Measurements from ENCODE around the gene CNTN5. TPM values are rescaled to one million over a fixed set of nuclear protein-coding genes. Genes with fewer than 3 reads are reported as not detected.

CNTN5 gene
- total and polyA plus RNA-seq, 2 experiments from 2014 or later, result not detected

DNA sequence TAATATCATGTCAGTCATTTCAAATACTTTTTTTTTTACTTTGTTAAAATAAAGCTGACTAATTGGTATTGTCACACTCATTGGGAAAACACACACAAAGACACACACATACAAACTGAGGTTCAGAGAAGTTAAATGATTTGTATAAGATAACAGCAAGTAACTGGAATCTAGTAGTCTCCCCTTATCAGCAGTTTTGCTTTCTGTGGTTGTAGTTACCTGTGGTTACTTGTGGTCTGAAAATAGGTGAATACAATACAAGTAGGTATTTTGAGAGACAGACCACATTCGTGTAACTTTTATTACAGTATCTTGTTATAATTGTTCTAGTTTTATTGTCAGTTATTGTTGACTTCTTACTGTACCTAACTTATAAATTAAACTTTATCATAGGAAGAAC is 610.9 kb downstream of the CNTN5 start:
- no peaks in the 10 kb centered on the region for H3K4me1 ChIP-seq (ENCODE audit: insufficient read depth)
- H3F3A ChIP-seq (ENCODE audit: insufficient read depth), result no peaks in the 10 kb centered on the region
- no peak overlapping the region for H2AFZ ChIP-seq
- no peak overlapping the region for H3K4me2 ChIP-seq (ENCODE audit: unreplicated experiment)
- no peaks in the 10 kb centered on the region for H3K9me2 ChIP-seq (ENCODE audit: insufficient read depth)
- no peak overlapping the region for H3K9ac ChIP-seq
- DNase-seq, result no peak
- no peaks in the 10 kb centered on the region for H4K20me1 ChIP-seq (ENCODE audit: insufficient read depth)
- H3K4me3 ChIP-seq, result no peak overlapping the region
- TF ChIP-seq EZH2 (IDR thresholded peaks at IDR 0.05; ENCODE audit: insufficient read depth, poor library complexity, severe bottlenecking) (no peak), EZH2phosphoT487 (IDR thresholded peaks at IDR 0.05; ENCODE audit: insufficient read depth, low read depth) (no peak)
- no peaks in the 10 kb centered on the region for H3K27me3 ChIP-seq (replicated peaks; ENCODE audit: insufficient read depth)
- in situ Hi-C loops (cut with MboI), result no loop called here
- H3K9me3 ChIP-seq (ENCODE audit: low read depth), result no peaks in the 10 kb centered on the region
- H3K79me2 ChIP-seq (ENCODE audit: insufficient read depth), result no peaks in the 10 kb centered on the region
- no peaks in the 10 kb centered on the region for H3K36me3 ChIP-seq (ENCODE audit: low read depth)
- H3K27ac ChIP-seq, result no peak overlapping the region
- WGBS, 2 experiments (ENCODE audit: low coverage in 1 of 2, low lambda C conversion rate in 2 of 2, missing lambda C conversion rate in 2 of 2), result 2 to 4% methylated on average over 1 of the region's 1 CpG

DNA sequence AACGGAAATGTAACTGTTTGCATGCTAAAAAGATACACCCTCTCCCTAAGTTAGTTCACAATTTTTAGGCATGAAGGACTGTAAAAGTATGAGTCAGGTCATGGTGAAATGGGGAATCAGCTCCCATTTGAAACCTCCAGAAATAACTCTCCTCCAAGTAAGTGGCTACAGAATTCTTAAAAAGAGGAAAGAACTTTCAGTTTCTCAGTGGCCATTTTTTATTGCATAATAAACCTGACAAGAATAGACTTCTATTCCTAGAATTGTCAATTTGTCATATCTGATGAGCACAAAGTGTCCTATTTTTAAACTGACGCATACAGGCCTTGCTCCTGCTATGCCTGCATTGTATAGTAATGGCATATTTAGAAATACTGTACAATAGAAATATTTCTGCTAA is 612.2 kb downstream of the CNTN5 start:
- Histone ChIP-seq H3K36me3 (ENCODE audit: low read depth) (no peaks in the 10 kb centered on the region), H2AFZ (no peak overlapping the region), H3K9ac (no peak overlapping the region), H3K9me2 (ENCODE audit: insufficient read depth) (no peaks in the 10 kb centered on the region), H3K9me3 (ENCODE audit: low read depth) (no peaks in the 10 kb centered on the region), H3K4me3 (no peak overlapping the region), H4K20me1 (ENCODE audit: insufficient read depth) (no peaks in the 10 kb centered on the region), H3K4me1 (ENCODE audit: insufficient read depth) (no peaks in the 10 kb centered on the region), H3K4me2 (ENCODE audit: unreplicated experiment) (no peak overlapping the region), H3K27me3 (replicated peaks; ENCODE audit: insufficient read depth) (no peaks in the 10 kb centered on the region), H3F3A (ENCODE audit: insufficient read depth) (no peaks in the 10 kb centered on the region), H3K27ac (no peak overlapping the region), H3K79me2 (ENCODE audit: insufficient read depth) (no peaks in the 10 kb centered on the region)
- in situ Hi-C loops (cut with MboI), result no loop called here
- TF ChIP-seq EZH2phosphoT487 (IDR thresholded peaks at IDR 0.05; ENCODE audit: insufficient read depth, low read depth) (no peak), EZH2 (IDR thresholded peaks at IDR 0.05; ENCODE audit: insufficient read depth, poor library complexity, severe bottlenecking) (no peak)
- DNase-seq, result no peak
- WGBS, 2 experiments (ENCODE audit: low coverage in 1 of 2, low lambda C conversion rate in 2 of 2, missing lambda C conversion rate in 2 of 2), result 2% methylated on average over 2 of the region's 2 CpGs

DNA sequence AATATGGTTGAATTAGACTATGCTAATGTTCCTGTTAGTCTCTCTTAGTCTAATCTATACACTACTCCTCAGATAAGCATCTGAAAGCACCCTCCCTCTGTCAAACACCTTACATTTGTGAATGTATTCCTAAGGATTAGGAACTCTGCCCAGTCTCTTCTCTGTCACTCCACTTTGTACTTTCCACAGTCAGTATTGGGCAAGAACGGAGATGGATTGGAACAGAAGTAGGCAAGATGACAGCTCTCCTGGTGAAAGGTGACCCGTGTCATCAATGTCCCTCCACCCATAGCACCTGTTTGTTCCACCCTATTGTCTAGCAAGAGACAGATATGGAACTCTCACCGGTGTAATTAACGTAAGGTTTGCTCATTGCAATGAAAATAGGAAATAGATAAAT is 613.8 kb downstream of the CNTN5 start:
- no peaks in the 10 kb centered on the region for H3K27me3 ChIP-seq (replicated peaks; ENCODE audit: insufficient read depth)
- H3K9me2 ChIP-seq (ENCODE audit: insufficient read depth), result no peaks in the 10 kb centered on the region
- H4K20me1 ChIP-seq (ENCODE audit: insufficient read depth), result no peaks in the 10 kb centered on the region
- no peak overlapping the region for H3K9ac ChIP-seq
- no peaks in the 10 kb centered on the region for H3K9me3 ChIP-seq (ENCODE audit: low read depth)
- no peaks in the 10 kb centered on the region for H3K79me2 ChIP-seq (ENCODE audit: insufficient read depth)
- H3F3A ChIP-seq (ENCODE audit: insufficient read depth), result no peaks in the 10 kb centered on the region
- no peak overlapping the region for H3K27ac ChIP-seq
- no peak for DNase-seq
- WGBS, 2 experiments (ENCODE audit: low coverage in 1 of 2, low lambda C conversion rate in 2 of 2, missing lambda C conversion rate in 2 of 2), result 37 to 39% methylated on average over 4 of the region's 4 CpGs
- H3K4me1 ChIP-seq (ENCODE audit: insufficient read depth), result no peaks in the 10 kb centered on the region
- H3K36me3 ChIP-seq (ENCODE audit: low read depth), result no peaks in the 10 kb centered on the region
- in situ Hi-C loops (cut with MboI), result no loop called here
- H2AFZ ChIP-seq, result no peak overlapping the region
- TF ChIP-seq EZH2phosphoT487 (IDR thresholded peaks at IDR 0.05; ENCODE audit: insufficient read depth, low read depth) (no peak), EZH2 (IDR thresholded peaks at IDR 0.05; ENCODE audit: insufficient read depth, poor library complexity, severe bottlenecking) (no peak)
- no peak overlapping the region for H3K4me2 ChIP-seq (ENCODE audit: unreplicated experiment)
- no peak overlapping the region for H3K4me3 ChIP-seq

DNA sequence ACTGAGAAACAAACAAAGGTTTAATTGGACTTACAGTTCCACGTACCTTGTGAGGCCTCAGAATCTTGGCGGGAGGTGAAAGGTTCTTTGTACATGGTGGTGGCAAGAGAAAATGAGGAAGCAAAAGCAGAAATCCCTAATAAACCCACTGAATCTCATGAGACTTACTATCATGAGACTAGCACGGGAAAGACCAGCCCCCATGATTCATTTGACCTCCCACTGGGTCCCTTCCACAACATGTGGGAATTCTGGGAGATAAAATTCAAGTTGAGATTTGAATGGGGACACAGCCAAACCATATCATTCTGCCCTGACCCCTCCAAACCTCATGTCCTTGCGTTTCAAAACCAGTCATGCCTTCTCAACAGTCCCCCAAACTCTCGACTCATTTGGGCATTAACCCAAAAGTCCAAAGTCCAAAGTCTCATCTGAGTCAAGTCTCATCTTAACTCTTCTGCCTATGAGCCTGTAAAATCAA is 617.4 kb downstream of the CNTN5 start:
- H4K20me1 ChIP-seq (ENCODE audit: insufficient read depth), result no peaks in the 10 kb centered on the region
- no peaks in the 10 kb centered on the region for H3F3A ChIP-seq (ENCODE audit: insufficient read depth)
- 18 to 21% methylated on average over 5 of the region's 5 CpGs for WGBS, 2 experiments (ENCODE audit: low coverage in 1 of 2, low lambda C conversion rate in 2 of 2, missing lambda C conversion rate in 2 of 2)
- no peaks in the 10 kb centered on the region for H3K36me3 ChIP-seq (ENCODE audit: low read depth)
- H3K4me1 ChIP-seq (ENCODE audit: insufficient read depth), result no peaks in the 10 kb centered on the region
- TF ChIP-seq EZH2phosphoT487 (IDR thresholded peaks at IDR 0.05; ENCODE audit: insufficient read depth, low read depth), result no peak
- no peak for TF ChIP-seq EZH2 (IDR thresholded peaks at IDR 0.05; ENCODE audit: insufficient read depth, poor library complexity, severe bottlenecking)
- H3K27me3 ChIP-seq (replicated peaks; ENCODE audit: insufficient read depth), result no peaks in the 10 kb centered on the region
- no peaks in the 10 kb centered on the region for H3K79me2 ChIP-seq (ENCODE audit: insufficient read depth)
- H3K27ac ChIP-seq, result no peak overlapping the region
- H3K9ac ChIP-seq, result no peak overlapping the region
- H3K4me3 ChIP-seq, result no peak overlapping the region
- no peaks in the 10 kb centered on the region for H3K9me2 ChIP-seq (ENCODE audit: insufficient read depth)
- H3K4me2 ChIP-seq (ENCODE audit: unreplicated experiment), result no peak overlapping the region
- no peaks in the 10 kb centered on the region for H3K9me3 ChIP-seq (ENCODE audit: low read depth)
- in situ Hi-C loops (cut with MboI), result no loop called here
- no peak for DNase-seq
- H2AFZ ChIP-seq, result no peak overlapping the region

DNA sequence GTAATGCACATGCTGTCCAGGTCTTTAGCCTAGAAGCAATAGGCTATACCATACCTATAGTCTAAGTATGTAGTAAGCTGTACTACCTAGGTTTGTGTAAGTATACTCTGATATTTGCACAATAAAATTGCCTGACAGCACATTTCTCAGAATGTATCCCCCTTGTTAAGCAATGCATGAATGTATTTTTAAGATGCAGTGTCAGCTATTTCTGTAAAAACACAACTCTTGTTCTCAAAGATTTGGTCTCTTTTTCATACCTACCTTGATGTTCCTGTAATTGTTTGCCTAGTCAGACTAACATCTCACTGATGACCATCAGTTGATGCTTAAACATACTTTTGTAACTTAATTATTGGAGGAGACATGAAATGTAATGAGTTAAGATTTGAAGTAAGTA is 619.9 kb downstream of the CNTN5 start:
- Histone ChIP-seq H3K9me3 (ENCODE audit: low read depth) (no peaks in the 10 kb centered on the region), H2AFZ (no peak overlapping the region), H3K79me2 (ENCODE audit: insufficient read depth) (no peaks in the 10 kb centered on the region), H3K36me3 (ENCODE audit: low read depth) (no peaks in the 10 kb centered on the region), H3K27ac (no peak overlapping the region), H3F3A (ENCODE audit: insufficient read depth) (no peaks in the 10 kb centered on the region), H3K9ac (no peak overlapping the region), H3K27me3 (replicated peaks; ENCODE audit: insufficient read depth) (no peaks in the 10 kb centered on the region), H3K4me2 (ENCODE audit: unreplicated experiment) (no peak overlapping the region), H3K4me3 (no peak overlapping the region), H4K20me1 (ENCODE audit: insufficient read depth) (no peaks in the 10 kb centered on the region), H3K9me2 (ENCODE audit: insufficient read depth) (no peaks in the 10 kb centered on the region), H3K4me1 (ENCODE audit: insufficient read depth) (no peaks in the 10 kb centered on the region)
- no peak for DNase-seq
- no peak for TF ChIP-seq EZH2 (IDR thresholded peaks at IDR 0.05; ENCODE audit: insufficient read depth, poor library complexity, severe bottlenecking)
- no peak for TF ChIP-seq EZH2phosphoT487 (IDR thresholded peaks at IDR 0.05; ENCODE audit: insufficient read depth, low read depth)
- in situ Hi-C loops (cut with MboI), result no loop called here

Measured in GM23248 (cell line).